GM18867 (cell line): Measurements from ENCODE around the gene BMP4.

Source experiments
- ATAC-seq: cut with Tn5 transposase; IDR thresholded peaks from one replicate; pipeline ENCODE4 v1.9.1; 2021; ENCODE audit warnings: mild to moderate bottlenecking, moderate library complexity; ENCODE audit not compliant: unreplicated experiment

Gene BMP4

GRCh38 chr14:53964249-53964648, 7.6 kb upstream of the BMP4 start:
- ATAC-seq, result no peak

DNA sequence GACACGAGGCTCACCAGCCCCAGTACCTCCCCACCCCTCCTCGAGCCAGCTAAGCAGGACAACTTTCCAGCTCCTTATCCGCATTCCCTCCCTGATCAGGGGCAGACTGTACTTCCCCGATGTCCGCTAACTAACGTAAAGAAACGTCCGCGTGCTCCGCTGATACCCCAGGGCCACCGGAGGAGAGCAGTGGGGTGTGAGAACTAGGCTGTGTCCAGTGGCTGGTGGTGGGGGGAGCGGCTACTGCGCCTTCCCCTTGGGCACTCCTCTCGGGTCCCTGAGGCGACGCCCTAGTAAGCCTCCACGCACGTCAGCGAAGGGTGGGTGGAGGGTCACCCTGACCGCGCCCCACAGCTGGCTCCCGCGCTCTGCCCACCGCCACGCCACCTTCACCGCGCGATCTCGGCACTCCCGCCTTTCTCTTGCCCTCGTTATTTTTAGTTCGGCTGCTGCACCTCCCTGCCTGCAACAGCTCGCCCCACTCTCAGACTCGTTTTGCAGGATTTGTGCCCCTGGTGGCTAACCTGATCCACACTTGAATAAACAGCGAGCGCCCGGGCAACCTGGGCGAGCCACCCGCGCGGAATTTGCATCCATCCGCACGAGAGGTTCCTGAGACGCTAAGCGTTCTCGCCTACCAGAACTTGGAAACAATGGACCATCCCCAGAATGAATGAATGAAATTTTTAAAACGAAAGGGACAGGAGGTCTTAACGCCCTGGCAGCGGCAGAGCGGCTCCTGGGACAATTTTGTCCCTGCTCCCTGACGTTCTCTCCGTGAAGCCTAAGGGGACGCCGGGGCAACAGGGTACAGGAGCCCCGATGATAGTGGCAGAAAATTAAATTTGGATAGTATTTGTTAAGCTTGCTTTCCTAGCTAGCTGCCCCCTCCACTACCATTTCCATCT, 6.9 kb upstream of the BMP4 start:
- ATAC-seq, result no peak

DNA sequence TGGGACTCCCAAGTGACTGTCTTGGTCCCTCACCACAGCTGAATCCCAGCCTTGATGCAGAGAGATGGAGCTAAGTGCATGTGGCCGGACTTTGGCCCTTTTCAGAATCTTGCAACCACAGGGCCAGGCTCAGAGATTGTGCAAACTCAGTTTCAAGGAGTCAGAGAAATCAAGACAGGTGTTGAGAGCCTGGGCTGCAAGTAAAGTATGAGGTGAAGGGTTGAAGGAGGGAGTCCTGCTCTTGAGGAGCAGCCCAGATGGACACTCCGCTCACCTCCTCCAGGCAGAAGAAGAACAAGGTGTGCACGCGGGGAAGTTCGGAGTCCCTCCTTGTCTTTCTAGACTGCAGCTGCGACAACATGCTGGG, 6.3 kb upstream of the BMP4 start:
- ATAC-seq, result no peak

DNA sequence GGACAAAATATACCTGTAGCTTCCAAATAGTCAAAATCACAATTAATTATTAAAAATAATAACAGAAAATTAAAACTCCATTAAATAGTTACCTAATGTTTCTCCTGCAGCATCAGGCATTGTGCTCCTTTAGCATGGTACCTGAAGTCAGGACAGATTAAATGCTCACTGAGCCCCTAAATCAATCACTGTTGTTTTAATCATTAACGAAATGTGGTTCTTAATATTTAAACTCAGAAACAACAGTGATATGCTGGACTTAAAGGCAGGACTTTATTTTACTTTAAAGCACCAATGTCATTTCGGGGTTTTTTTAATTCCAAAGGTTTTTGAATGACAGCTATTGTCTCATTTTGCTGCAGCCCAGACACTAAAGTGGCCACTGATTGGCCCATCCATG, 2.0 kb upstream of the BMP4 start:
- no peak for ATAC-seq

- no peak for ATAC-seq
Measured at GRCh38 chr14:53957739-53958138, 1.1 kb upstream of the BMP4 start.

- no peak for ATAC-seq
Measured at GRCh38 chr14:53955671-53956426, 776 bp downstream of the BMP4 start.

DNA sequence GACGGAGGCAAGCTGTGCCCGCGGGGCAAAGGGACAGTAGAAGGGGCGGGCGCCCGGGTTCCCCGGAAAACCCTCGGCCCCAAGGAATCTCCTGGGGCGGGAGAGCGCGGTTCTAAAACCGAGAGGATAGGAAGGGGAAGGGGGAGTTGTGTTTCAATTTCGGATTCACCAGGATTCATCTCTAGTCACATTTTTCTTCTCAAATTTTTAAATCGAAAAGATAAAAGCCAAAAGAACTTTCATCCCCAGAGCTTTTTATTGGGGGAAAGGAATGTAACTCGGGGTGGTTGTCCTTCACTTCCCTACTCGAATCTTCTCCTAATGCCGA, 1.4 kb downstream of the BMP4 start:
- no peak for ATAC-seq

GRCh38 chr14:53954551-53955228, 1.9 kb downstream of the BMP4 start:
- ATAC-seq, result no peak

- no peak for ATAC-seq
Measured at GRCh38 chr14:53953828-53954550, 2.6 kb downstream of the BMP4 start.

DNA sequence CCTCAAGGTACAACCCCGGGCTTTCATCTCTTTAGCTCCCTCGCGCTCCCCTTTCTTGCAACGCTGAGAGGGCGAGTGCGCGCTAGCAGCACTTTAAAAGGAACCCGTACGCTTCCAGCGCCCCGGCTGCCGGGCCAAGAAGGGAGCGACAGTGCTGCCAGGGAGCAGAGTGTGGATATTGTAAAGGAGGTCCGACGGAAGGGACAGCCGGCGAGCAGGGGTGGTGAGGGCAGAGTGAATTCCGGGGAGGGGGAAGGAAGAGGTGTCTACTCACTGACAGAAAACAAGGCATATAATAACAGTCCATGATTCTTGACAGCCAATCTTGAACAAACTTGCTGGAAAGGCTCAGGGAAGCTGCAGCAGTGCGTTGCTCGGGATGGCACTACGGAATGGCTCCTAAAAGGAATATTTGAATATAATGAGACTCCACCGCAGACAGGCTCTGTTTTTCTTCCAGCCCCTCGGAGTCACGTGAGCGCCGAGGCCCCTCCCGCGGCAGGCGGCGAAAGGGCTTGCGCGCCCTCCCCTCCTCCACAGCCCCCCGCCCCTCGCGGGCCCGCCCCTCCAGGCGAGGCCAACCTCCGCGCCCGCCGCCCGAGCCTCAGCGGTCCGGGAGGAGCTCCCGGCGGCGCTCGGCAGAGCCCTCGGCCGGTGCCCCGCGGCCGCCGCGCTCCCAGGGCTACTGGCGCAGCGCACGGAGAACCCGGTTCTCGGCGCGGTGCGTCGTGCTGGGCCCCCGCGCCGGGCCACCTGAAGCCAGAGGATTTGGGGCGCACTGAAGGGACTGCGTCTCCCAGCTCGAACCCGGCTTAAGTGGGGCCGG, 3.4 kb downstream of the BMP4 start:
- ATAC-seq, result no peak

DNA sequence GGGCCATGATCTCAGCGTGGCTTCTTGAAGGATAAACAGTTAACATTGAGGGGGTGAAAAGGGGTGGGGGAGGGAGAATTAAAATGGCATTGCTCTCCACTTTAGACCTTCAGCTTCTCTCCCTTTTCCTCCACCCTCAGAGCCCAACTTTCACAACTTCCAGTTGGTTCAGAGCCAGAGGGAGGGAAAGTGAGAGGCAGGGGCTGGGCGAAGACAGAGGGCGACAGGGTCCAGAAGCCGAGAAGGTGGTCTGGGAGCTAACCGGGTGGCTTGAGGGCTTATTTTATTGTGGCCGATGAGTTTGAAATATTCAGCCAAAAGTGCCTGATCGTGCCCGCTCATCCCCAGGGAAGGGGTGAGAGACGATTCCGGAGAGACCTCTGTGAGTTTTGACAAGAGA, 4.1 kb downstream of the BMP4 start:
- ATAC-seq, result no peak

- ATAC-seq, result no peak
Measured at GRCh38 chr14:53951627-53952303, 4.9 kb downstream of the BMP4 start.

- no peak for ATAC-seq
Measured at GRCh38 chr14:53951243-53951626, 5.4 kb downstream of the BMP4 start.

GRCh38 chr14:53950031-53950793, 6.4 kb downstream of the BMP4 start:
- no peak for ATAC-seq

GRCh38 chr14:53949201-53949600, 7.4 kb downstream of the BMP4 start:
- ATAC-seq, result no peak

- ATAC-seq, result no peak
Measured at GRCh38 chr14:53948205-53948884, 8.3 kb downstream of the BMP4 start.

- ATAC-seq, result no peak
Measured at GRCh38 chr14:53947452-53948204, 9.0 kb downstream of the BMP4 start.

DNA sequence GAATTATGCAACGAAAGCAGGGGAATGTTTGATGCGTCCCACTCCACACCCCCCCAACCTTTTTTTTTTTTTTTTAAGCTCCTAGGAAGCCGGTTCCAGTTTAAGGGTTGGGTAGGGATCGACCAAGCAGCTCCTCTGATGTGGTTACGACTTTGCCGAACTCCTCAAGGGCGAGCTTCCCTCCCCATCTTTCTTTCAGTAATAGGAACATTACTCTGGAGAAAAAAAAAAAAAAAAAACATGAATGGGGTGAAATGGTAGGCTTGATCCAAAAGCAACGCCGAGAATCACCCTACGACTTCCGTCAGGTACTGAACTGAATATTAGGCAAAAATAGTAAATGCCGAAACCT, 9.6 kb downstream of the BMP4 start:
- ATAC-seq, result no peak
